Neuronal stem cell (in vitro differentiated cells): Measurements from ENCODE around the gene PDCD1.

Experiments used
- DNase-seq: peaks from one replicate; pipeline ENCODE4 v3.0.0-alpha.2; 2013; ENCODE audit warnings: low spot score
- H2AFZ ChIP-seq: one replicate; pipeline ENCODE4 v1.6.1; 2013; ENCODE audit warnings: mild to moderate bottlenecking, low read length, inconsistent platforms
- H2AK5ac ChIP-seq: 2 replicates; pipeline ENCODE4 v1.6.1; 2013; ENCODE audit warnings: low read depth, mild to moderate bottlenecking, inconsistent platforms, low read length, moderate library complexity, mixed read lengths
- H2BK120ac ChIP-seq: 2 replicates; pipeline ENCODE4 v1.6.1; 2013; ENCODE audit warnings: low read depth, mild to moderate bottlenecking, inconsistent platforms, low read length, moderate library complexity, mixed read lengths
- H2BK12ac ChIP-seq: one replicate; pipeline ENCODE4 v1.6.1; 2013; ENCODE audit warnings: low read length, inconsistent platforms
- H2BK15ac ChIP-seq: 2 replicates; pipeline ENCODE4 v1.6.1; 2013; ENCODE audit warnings: mild to moderate bottlenecking, low read length, inconsistent platforms, mixed read lengths
- H2BK5ac ChIP-seq: one replicate; pipeline ENCODE4 v1.6.1; 2013; ENCODE audit warnings: inconsistent platforms, mild to moderate bottlenecking, low read length, moderate library complexity
- H3K14ac ChIP-seq: one replicate; pipeline ENCODE4 v1.6.1; 2013; ENCODE audit warnings: low read length, inconsistent platforms
- H3K18ac ChIP-seq: 2 replicates; pipeline ENCODE4 v1.6.1; 2013; ENCODE audit warnings: low read length, inconsistent platforms
- H3K23ac ChIP-seq: 2 replicates; pipeline ENCODE4 v1.6.1; 2013; ENCODE audit warnings: low read depth, mild to moderate bottlenecking, mixed read lengths, low read length, inconsistent platforms; ENCODE audit not compliant: poor library complexity
- H3K27ac ChIP-seq: replicated peaks from 3 replicates; pipeline ENCODE4 v1.5.1; 2013; ENCODE audit warnings: low read length, inconsistent platforms
- H3K27me3 ChIP-seq, 3 experiments: 2 replicates each; pipeline ENCODE4 v1.6.1; 2013; ENCODE audit warnings: low read length in 3 of 3, mild to moderate bottlenecking in 2 of 3, inconsistent platforms in 1 of 3, low read depth in 1 of 3, mixed read lengths in 1 of 3, moderate library complexity in 1 of 3; ENCODE audit not compliant: control insufficient read depth in 3 of 3, insufficient read depth in 3 of 3
- H3K36me3 ChIP-seq, 2 donors: replicated peaks in 1 of 2; 2 replicates each; pipeline ENCODE4 v1.6.1; 2013; ENCODE audit warnings: low read length in 2 of 2; ENCODE audit not compliant: control insufficient read depth in 2 of 2, insufficient read depth in 2 of 2
- H3K4ac ChIP-seq: 2 replicates; pipeline ENCODE4 v1.6.1; 2013; ENCODE audit warnings: inconsistent platforms, mild to moderate bottlenecking, low read length, moderate library complexity
- H3K4me1 ChIP-seq, 2 donors: 1 replicate in 1 of 2; 2 replicates in 1 of 2; pipeline ENCODE4 v1.6.1; 2013; ENCODE audit warnings: low read length in 2 of 2, low read depth in 1 of 2; ENCODE audit not compliant: control insufficient read depth in 2 of 2, insufficient read depth in 1 of 2
- H3K4me2 ChIP-seq: one replicate; pipeline ENCODE4 v1.6.1; 2013; ENCODE audit warnings: mild to moderate bottlenecking, low read length, inconsistent platforms; ENCODE audit not compliant: insufficient read depth, poor library complexity, severe bottlenecking
- H3K4me3 ChIP-seq, 2 donors: 2 replicates each; pipeline ENCODE4 v1.5.1; 2013; ENCODE audit warnings: low read length in 2 of 2, mild to moderate bottlenecking in 2 of 2, inconsistent platforms in 1 of 2, moderate library complexity in 1 of 2
- H3K79me1 ChIP-seq: one replicate; pipeline ENCODE4 v1.6.1; 2013; ENCODE audit warnings: low read depth, mild to moderate bottlenecking, inconsistent platforms, low read length, moderate library complexity
- H3K9ac ChIP-seq: one replicate; pipeline ENCODE4 v1.6.1; 2013; ENCODE audit warnings: mild to moderate bottlenecking, low read depth, low read length, inconsistent platforms; ENCODE audit not compliant: poor library complexity
- H3K9me3 ChIP-seq, 2 donors: replicated peaks in 1 of 2; 2 replicates each; pipeline versions ENCODE3 to v1.6.1; 2013; ENCODE audit warnings: low read length in 2 of 2, mild to moderate bottlenecking in 2 of 2, inconsistent platforms in 1 of 2, low read depth in 1 of 2, mixed read lengths in 1 of 2, moderate library complexity in 1 of 2; ENCODE audit not compliant: control insufficient read depth in 2 of 2, insufficient read depth in 1 of 2
- H4K8ac ChIP-seq: one replicate; pipeline ENCODE4 v1.6.1; 2013; ENCODE audit warnings: low read depth, mild to moderate bottlenecking, inconsistent platforms, low read length, moderate library complexity
- H4K91ac ChIP-seq: one replicate; pipeline ENCODE4 v1.6.1; 2013; ENCODE audit warnings: low read length, low read depth, mild to moderate bottlenecking, inconsistent platforms; ENCODE audit not compliant: poor library complexity
- WGBS, 2 donors: extraction: QIAGEN DNeasy Blood & Tissue Kit; methylation state at CpG; one replicate each; pipeline ENCODE4 v1.1.7; 2013; ENCODE audit warnings: missing lambda C conversion rate in 2 of 2, mixed read lengths in 1 of 2; ENCODE audit not compliant: insufficient read length in 2 of 2, insufficient replicate concordance in 1 of 2; ENCODE audit errors: extremely low coverage in 2 of 2; 5-methylcytosine and 5-hydroxymethylcytosine counted together

The PDCD1 gene

DNA sequence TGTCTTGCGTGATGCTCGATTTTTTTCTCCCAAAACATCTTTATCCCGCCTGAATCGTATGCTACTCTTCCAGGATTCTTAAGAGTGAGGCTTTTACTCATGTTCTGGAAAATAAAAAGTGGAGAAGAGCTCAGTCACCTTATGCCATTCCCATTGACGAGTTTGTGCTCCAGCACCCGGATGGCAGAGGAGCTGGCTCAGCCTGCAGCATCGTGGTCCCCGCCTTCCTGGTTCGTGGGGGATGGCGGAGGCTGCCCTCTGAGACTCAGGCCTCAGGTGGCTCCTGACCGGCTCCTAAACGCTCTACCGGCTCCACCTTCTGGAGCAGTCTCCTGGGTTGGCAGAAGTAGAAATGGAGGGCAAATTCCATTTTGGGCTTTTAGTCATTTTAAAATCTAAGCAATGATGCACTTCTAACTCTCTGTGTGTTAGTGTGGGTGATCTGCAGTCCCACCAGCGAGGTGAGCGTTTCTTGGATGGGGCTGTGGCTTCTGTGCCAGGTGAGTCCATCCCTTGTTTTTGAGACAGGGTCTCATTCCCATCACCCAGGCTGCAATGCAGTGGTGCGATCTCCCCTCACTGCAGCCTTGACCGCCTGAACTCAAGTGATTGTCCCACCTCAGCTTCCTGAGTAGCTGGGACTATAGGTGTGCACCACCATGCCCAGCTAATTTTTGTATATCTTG is 38.7 kb upstream of the PDCD1 start:
- no peak overlapping the region for H2BK5ac ChIP-seq
- no peak overlapping the region for H3K18ac ChIP-seq
- H4K8ac ChIP-seq = no peak overlapping the region
- no peak overlapping the region for H3K23ac ChIP-seq
- H2BK15ac ChIP-seq = no peak overlapping the region
- H2AFZ ChIP-seq = no peak overlapping the region
- H3K4me2 ChIP-seq = no peak overlapping the region
- WGBS, 2 donors = no CpG with 5 or more reads among the region's 17 CpGs
- no peak overlapping the region for H2AK5ac ChIP-seq
- no peak overlapping the region for H3K4ac ChIP-seq
- peaks cover 0 to 20% of the 10 kb centered on the region in 2 donors for H3K4me1 ChIP-seq
- no peak overlapping the region for H4K91ac ChIP-seq
- no peaks in the 10 kb centered on the region for H3K9me3 ChIP-seq
- no peak overlapping the region for H3K27ac ChIP-seq
- H3K14ac ChIP-seq = no peak overlapping the region
- DNase-seq = no peak
- H3K27me3 ChIP-seq = peaks cover 0 to 16% (median 8%) of the 10 kb centered on the region in 3 experiments
- H3K79me1 ChIP-seq = no peaks in the 10 kb centered on the region
- H3K9ac ChIP-seq = no peak overlapping the region
- H2BK12ac ChIP-seq = no peak overlapping the region
- no peak overlapping the region for H3K4me3 ChIP-seq
- H3K36me3 ChIP-seq = no peaks in the 10 kb centered on the region
- no peak overlapping the region for H2BK120ac ChIP-seq

DNA sequence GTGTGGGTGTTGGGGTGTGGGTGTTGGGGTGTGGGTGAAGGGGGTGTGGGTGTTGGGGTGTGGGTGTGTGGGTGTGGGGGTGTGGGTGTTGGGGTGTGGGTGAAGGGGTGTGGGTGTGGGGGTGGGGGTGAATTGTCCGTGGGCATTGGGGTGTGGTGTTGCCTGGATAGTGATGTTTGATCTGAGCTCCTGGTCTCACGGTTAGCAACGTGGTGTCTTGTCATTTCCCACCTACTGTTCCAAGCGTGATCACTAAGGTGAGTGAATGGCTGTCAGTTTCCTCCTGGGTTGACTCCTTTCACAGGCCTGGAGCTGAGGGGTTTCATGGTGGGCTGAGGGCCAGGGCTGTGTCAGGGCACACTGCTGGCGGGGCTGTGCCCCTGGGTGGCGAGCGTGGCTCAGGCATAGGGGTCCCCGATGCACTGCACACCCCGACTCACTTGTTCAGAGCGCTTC is 38.1 kb upstream of the PDCD1 start:
- Histone ChIP-seq H2BK120ac (no peak overlapping the region), H3K27ac (no peak overlapping the region), H2AFZ (no peak overlapping the region), H3K36me3 (no peaks in the 10 kb centered on the region), H3K79me1 (no peaks in the 10 kb centered on the region), H4K8ac (no peak overlapping the region), H2BK15ac (no peak overlapping the region), H3K14ac (no peak overlapping the region), H2BK5ac (no peak overlapping the region), H2BK12ac (no peak overlapping the region), H3K4me2 (no peak overlapping the region), H3K4ac (no peak overlapping the region), H4K91ac (no peak overlapping the region), H2AK5ac (no peak overlapping the region), H3K23ac (no peak overlapping the region), H3K4me1 (peaks cover 0 to 20% of the 10 kb centered on the region in 2 donors), H3K27me3 (peaks cover 0 to 12% (median 4%) of the 10 kb centered on the region in 3 experiments), H3K4me3 (peak overlapping the region in 1 of 2 donors; percentile 31), H3K9me3 (no peaks in the 10 kb centered on the region), H3K9ac (no peak overlapping the region), H3K18ac (no peak overlapping the region)
- no peak for DNase-seq
- no CpG with 5 or more reads among the region's 10 CpGs for WGBS, 2 donors

DNA sequence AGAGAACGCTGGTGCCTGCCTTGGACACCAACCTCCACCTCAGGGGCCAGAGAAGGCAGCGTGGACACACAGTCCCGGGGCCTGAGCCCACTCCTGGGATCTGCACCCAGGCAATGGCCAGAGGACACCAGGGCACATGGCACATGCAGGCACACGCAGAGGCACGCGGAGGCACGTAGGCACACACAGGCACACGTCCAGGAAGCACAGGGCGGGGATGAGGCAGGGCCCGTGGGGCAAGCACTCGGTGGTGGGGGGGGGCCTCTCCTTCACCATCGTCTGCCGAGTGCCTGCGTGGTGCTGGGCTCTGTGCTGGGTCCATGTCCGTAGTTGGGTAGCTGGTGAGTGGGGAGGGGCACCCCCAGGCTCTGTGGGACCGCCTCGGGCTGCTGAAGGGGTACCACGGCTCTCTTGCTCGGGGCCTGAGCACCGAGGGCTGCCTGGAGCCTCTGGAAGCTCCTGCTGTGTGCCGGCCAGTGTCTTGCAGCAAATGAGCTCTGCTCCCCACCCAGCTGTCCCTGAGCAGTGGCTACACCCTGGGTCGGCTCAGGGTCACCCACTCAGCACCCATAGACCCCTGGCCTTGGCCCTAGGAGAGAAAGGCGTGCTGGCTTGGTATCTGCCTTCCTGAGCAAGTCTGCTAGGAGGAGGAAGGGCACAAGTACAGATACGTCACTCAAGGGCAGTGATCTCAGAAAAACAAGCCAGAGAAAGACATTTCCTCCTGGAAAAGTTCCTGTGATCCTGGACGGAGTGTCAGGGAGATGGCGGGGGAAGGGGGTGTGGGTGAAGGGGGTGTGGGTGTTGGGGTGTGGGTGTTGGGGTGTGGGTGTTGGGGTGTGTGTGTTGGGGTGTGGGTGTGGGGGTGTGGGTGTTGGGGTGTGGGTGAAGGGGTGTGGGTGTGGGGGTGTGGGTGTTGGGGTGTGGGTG is 37.3 kb upstream of the PDCD1 start:
- peak overlapping the region; percentile 13 for H2BK5ac ChIP-seq
- DNase-seq = no peak
- no peaks in the 10 kb centered on the region for H3K9me3 ChIP-seq
- no peak overlapping the region for H2BK120ac ChIP-seq
- peak overlapping the region; percentile 25 for H2AFZ ChIP-seq
- no peak overlapping the region for H2BK12ac ChIP-seq
- WGBS, 2 donors = no CpG with 5 or more reads among the region's 26 CpGs
- no peak overlapping the region for H3K4me3 ChIP-seq
- peaks cover 1% of the 10 kb centered on the region for H3K79me1 ChIP-seq
- H3K4me2 ChIP-seq = no peak overlapping the region
- H3K23ac ChIP-seq = peak overlapping the region; percentile 80
- H3K27me3 ChIP-seq = peaks cover 0 to 6% (median 0%) of the 10 kb centered on the region in 3 experiments
- no peak overlapping the region for H3K14ac ChIP-seq
- no peak overlapping the region for H4K91ac ChIP-seq
- H3K36me3 ChIP-seq = no peaks in the 10 kb centered on the region
- peak overlapping the region; percentile 64 for H3K18ac ChIP-seq
- H3K9ac ChIP-seq = no peak overlapping the region
- H4K8ac ChIP-seq = peak overlapping the region; percentile 43
- H2BK15ac ChIP-seq = peak overlapping the region; percentile 67
- H3K4ac ChIP-seq = no peak overlapping the region
- peak overlapping the region; percentile 74 for H2AK5ac ChIP-seq
- peak overlapping the region; percentile 63 for H3K27ac ChIP-seq
- peaks cover 0 to 17% of the 10 kb centered on the region in 2 donors for H3K4me1 ChIP-seq

DNA sequence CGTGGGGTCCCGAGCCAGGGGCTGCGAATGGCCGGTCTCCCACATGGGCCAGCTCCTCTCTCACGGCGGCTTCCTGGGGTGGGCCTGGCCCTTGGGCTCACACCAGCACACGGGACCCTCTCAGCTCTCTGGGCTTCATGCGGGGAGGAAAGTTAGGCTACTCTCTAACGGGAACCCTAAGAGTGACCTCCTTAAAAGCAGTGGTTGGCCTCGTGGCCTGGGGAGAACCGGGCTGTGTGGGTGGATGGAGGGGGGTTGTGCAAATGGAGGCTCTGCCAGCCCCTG is 36.7 kb upstream of the PDCD1 start:
- DNase-seq = no peak
- Histone ChIP-seq H3K36me3 (no peaks in the 10 kb centered on the region), H3K23ac (peak overlapping the region; percentile 80), H3K9ac (no peak overlapping the region), H3K27ac (no peak overlapping the region), H3K4me2 (no peak overlapping the region), H4K91ac (no peak overlapping the region), H2BK120ac (no peak overlapping the region), H3K4ac (no peak overlapping the region), H3K4me1 (peaks cover 0 to 14% of the 10 kb centered on the region in 2 donors), H3K27me3 (peaks cover 0 to 4% (median 0%) of the 10 kb centered on the region in 3 experiments), H2BK15ac (no peak overlapping the region), H2BK12ac (no peak overlapping the region), H2AFZ (no peak overlapping the region), H3K14ac (no peak overlapping the region), H3K9me3 (no peaks in the 10 kb centered on the region), H4K8ac (no peak overlapping the region), H3K18ac (peak overlapping the region; percentile 17), H2BK5ac (peak overlapping the region; percentile 13), H3K79me1 (peaks cover 1% of the 10 kb centered on the region), H2AK5ac (no peak overlapping the region), H3K4me3 (no peak overlapping the region)
- no CpG with 5 or more reads among the region's 11 CpGs for WGBS, 2 donors
